GM20000 (cell line): Measurements from ENCODE around the gene MCF2L2.
A peak's percentile ranks its signal among the peaks of the same experiment; 100 is the strongest.
"Not testable (repeated sequence)": the region's sequence is repeated elsewhere in the genome, so short reads cannot be mapped to it uniquely, and the experiment has no call there.

Experiments used
- DNase-seq: peaks from one replicate; pipeline ENCODE4 v3.0.0; 2012; ENCODE audit warnings: low spot score
- TF ChIP-seq, protein P1 (sequence below): IDR thresholded peaks from 2 replicates; pipeline ENCODE4 v1.5.1; 2012; ENCODE audit warnings: mild to moderate bottlenecking, control low read depth; ENCODE audit errors: extremely low read depth, missing control alignments

MCF2L2 gene, protein sequence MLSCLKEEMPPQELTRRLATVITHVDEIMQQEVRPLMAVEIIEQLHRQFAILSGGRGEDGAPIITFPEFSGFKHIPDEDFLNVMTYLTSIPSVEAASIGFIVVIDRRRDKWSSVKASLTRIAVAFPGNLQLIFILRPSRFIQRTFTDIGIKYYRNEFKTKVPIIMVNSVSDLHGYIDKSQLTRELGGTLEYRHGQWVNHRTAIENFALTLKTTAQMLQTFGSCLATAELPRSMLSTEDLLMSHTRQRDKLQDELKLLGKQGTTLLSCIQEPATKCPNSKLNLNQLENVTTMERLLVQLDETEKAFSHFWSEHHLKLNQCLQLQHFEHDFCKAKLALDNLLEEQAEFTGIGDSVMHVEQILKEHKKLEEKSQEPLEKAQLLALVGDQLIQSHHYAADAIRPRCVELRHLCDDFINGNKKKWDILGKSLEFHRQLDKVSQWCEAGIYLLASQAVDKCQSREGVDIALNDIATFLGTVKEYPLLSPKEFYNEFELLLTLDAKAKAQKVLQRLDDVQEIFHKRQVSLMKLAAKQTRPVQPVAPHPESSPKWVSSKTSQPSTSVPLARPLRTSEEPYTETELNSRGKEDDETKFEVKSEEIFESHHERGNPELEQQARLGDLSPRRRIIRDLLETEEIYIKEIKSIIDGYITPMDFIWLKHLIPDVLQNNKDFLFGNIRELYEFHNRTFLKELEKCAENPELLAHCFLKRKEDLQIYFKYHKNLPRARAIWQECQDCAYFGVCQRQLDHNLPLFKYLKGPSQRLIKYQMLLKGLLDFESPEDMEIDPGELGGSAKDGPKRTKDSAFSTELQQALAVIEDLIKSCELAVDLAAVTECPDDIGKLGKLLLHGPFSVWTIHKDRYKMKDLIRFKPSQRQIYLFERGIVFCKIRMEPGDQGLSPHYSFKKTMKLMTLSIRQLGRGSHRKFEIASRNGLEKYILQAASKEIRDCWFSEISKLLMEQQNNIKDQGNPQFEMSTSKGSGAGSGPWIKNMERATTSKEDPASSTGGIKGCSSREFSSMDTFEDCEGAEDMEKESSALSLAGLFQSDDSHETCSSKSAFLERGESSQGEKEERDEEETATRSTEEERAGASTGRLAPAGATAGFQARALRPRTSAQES

DNA sequence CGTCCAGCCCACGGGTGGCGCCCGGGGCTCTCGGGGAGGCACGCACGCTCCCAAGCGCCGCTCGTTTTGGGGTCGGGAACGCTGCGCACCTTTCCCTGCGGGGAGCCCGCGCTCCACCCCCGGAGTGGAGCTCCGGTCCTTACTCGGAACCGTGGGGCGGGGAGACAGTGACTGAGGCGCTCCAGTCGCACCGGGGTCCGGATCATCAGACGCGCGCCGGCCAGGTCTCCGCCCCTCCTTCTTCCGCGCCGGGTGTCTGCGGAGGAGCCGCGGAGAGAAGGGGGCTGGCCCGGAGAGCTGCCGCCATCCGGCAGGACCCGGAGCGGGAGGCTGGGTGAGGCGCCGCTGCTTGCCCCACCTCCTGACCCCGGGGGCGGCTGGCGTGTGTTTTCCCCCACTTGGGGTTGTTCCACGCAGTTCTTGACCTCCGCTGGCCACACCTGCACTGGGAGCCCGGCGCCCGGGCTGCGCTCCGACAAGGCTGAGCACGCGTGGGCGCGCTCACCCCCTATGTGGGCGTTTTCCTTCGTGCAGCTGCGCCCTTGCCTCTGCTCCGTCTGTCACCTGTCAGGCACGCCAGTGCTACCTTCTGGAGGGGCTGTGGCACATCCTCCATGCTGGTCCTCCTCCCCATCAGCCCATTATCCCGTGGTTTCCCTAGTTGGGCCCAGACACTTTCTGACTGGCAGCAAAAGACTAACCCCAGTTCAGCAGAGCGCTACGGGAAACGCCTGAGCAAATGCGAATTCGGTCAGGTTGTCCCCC, at the start of gene MCF2L2:
MCF2L2 (minus strand) TSS at position 173 of the 765 bp plus-strand sequence. CDS start 642 bp downstream, outside the sequence.
- peak; percentile 87 for DNase-seq
- TF ChIP-seq, protein P1, sequence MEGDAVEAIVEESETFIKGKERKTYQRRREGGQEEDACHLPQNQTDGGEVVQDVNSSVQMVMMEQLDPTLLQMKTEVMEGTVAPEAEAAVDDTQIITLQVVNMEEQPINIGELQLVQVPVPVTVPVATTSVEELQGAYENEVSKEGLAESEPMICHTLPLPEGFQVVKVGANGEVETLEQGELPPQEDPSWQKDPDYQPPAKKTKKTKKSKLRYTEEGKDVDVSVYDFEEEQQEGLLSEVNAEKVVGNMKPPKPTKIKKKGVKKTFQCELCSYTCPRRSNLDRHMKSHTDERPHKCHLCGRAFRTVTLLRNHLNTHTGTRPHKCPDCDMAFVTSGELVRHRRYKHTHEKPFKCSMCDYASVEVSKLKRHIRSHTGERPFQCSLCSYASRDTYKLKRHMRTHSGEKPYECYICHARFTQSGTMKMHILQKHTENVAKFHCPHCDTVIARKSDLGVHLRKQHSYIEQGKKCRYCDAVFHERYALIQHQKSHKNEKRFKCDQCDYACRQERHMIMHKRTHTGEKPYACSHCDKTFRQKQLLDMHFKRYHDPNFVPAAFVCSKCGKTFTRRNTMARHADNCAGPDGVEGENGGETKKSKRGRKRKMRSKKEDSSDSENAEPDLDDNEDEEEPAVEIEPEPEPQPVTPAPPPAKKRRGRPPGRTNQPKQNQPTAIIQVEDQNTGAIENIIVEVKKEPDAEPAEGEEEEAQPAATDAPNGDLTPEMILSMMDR = no peak

DNA sequence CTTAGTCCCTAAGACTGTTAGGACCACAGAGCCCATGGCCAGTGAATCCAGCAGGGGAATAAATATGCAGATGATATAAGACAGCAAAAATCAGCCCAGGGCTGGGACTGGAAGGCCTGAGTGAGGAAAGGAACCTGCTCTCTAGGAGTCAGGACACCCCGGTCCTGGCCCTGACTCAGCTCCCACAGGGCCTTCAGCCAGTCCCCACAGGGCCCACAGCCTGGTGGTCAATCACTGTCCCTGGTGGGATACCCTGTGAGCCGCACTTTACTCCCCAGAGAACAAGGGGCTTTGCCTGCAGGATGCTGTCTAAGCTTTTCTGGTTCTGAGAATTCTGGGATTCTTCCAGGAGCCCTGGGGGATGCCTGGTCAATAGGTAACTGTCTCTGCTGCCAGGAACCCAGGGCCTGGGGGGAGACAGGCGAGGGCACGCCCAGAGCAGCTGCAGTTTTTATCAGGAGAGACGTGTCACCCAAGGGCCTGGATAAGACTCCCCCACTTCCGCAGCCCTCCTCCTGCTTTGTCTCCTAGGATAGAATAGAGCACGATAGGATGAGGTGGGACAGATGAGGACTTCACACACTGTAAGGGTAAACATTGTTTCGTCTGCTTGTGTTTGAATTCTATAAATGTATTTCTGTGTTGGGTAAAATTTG, 49.5 kb upstream of the MCF2L2 start:
- no peak for DNase-seq
- TF ChIP-seq, protein P1 = no peak

GRCh38 chr3:183475764-183476162, 47.3 kb upstream of the MCF2L2 start:
- not testable (repeated sequence) for DNase-seq

DNA sequence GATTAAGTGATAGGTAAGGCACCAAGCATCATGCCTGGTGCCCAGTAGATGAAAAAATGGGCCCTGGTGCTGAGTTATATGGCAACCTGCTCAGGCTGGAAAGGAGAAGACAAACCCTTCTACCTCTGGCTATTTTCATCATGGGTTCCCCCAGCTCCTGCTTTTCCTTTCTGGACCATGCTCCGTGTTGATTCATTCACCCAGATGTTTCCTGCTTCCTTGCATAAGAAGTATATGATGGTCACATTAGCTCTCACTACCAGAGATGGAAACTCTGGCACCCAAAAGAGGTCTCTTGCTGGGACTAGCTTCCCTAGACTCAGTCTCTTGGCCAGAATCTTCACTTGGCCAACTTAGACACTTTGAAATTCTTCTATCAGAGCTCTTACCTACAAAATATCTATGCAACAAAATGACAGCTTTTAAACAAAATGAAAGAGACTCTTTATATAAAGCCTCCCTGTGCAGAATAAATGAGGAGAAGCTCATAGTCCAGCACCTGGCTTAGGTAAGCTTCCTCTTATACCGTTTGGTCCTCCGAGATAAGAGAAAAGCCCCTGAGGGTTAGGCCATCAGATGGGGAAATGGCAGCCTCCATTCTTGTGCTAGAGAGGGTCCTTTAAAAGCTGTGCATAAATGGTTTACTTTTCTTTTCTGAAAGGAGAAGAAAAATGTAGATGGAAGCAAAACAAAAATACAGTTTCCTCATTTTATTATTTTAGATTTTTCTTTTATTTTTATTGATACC, 46.8 kb upstream of the MCF2L2 start:
- TF ChIP-seq, protein P1 = no peak
- no peak for DNase-seq

DNA sequence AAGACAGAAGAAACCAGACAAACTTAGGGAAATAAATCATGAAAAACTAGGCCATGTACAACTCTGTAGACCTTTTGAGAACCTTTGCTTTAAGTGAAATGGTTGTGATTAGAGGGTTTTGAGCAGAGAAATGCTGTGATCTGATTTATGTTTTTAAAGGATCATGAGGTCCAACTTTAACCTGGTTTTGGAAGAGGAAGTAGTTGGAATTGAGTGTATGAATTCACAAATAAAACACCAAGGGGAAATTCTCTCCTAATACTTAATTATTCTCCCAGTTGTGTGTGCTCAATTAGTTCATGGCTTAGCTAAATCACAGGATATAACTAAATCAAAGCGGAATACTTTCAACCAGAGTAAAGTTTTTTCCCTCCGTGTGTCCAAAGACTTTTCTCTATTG, 45.5 kb upstream of the MCF2L2 start:
- TF ChIP-seq, protein P1 = no peak

GRCh38 chr3:183472155-183472554, 43.7 kb upstream of the MCF2L2 start:
- DNase-seq = no peak
- TF ChIP-seq, protein P1 = no peak

More for the DNA sequence above, 45.5 kb upstream of the MCF2L2 start:
- no peak for DNase-seq
